ENCODE results near the gene SPATA9.

The SPATA9 gene

DNA sequence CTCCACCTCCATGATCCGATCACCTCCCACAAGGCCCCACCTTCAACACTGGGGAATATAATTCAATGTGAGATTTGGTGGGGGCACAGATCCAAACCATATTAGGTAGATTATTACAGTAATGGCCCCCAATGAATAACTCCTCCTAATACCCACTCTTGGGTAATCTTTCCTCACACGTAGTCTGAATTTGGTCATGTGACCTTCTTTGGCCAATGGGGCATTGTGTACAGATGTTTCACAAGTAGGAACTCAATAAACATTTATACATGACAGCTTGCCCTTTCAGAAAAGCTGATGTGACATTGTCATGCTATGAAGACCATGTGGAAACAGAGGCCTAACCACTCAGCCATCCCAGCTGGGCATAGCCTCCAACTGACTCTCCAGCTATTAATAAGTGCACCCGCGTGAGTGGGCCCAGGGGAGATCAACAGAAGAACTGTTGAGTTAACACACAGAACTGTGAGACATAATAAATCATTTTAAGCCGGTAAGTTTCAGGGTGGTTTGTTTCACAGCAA lies 52.3 kb downstream of the SPATA9 start:
- Histone ChIP-seq H3F3A (ENCODE audit: control insufficient read depth, insufficient read depth) (no peaks in the 10 kb centered on the region), H3K79me2 (ENCODE audit: control insufficient read depth, low read length) (no peaks in the 10 kb centered on the region), H3K9me2 (replicated peaks; ENCODE audit: control insufficient read depth, low read length) (no peaks in the 10 kb centered on the region), H3K27ac (ENCODE audit: low read depth, low read length) (no peak overlapping the region), H3K9me3 (ENCODE audit: control insufficient read depth, insufficient read depth, low read length) (no peaks in the 10 kb centered on the region), H3K4me3 (ENCODE audit: low read length) (no peak overlapping the region), H3K36me3 (ENCODE audit: control insufficient read depth, low read length) (no peaks in the 10 kb centered on the region), H3K4me2 (ENCODE audit: low read length) (no peak overlapping the region), H3K27me3 (ENCODE audit: control insufficient read depth, low read length) (no peaks in the 10 kb centered on the region), H4K20me1 (ENCODE audit: control insufficient read depth, insufficient read depth, low read depth, low read length) (no peaks in the 10 kb centered on the region), H3K4me1 (ENCODE audit: control insufficient read depth, low read length) (peaks cover 8% of the 10 kb centered on the region)
- TF ChIP-seq EZH2phosphoT487 (IDR thresholded peaks at IDR 0.05; ENCODE audit: borderline replicate concordance, low read length): no peak
- TF ChIP-seq, protein P1, sequence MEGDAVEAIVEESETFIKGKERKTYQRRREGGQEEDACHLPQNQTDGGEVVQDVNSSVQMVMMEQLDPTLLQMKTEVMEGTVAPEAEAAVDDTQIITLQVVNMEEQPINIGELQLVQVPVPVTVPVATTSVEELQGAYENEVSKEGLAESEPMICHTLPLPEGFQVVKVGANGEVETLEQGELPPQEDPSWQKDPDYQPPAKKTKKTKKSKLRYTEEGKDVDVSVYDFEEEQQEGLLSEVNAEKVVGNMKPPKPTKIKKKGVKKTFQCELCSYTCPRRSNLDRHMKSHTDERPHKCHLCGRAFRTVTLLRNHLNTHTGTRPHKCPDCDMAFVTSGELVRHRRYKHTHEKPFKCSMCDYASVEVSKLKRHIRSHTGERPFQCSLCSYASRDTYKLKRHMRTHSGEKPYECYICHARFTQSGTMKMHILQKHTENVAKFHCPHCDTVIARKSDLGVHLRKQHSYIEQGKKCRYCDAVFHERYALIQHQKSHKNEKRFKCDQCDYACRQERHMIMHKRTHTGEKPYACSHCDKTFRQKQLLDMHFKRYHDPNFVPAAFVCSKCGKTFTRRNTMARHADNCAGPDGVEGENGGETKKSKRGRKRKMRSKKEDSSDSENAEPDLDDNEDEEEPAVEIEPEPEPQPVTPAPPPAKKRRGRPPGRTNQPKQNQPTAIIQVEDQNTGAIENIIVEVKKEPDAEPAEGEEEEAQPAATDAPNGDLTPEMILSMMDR (IDR thresholded peaks at IDR 0.05; ENCODE audit: low read depth, low read length, poor library complexity, severe bottlenecking): no peak

DNA sequence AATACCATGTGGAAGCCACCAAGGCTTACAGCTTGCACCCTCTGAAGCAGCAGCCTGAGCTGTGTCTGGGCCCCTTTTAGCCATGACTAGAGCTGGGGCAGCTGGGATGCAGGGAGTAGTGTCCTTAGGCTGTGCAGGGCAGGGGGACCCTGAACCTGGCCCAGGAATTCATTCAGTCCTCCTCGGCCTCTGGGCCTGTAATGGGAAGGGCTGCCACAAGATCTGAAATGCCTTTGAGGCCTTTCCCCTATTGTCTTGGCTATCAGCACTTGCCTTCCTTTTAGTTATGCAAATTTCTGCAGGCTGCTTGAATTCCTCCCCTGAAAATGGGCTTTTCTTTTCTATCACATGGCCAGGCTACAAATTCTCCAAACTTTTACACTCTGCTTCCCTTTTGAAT lies 53.9 kb downstream of the SPATA9 start:
- no peaks in the 10 kb centered on the region for H3K9me3 ChIP-seq (ENCODE audit: control insufficient read depth, insufficient read depth, low read length)
- no peaks in the 10 kb centered on the region for H3K36me3 ChIP-seq (ENCODE audit: control insufficient read depth, low read length)
- H3K27me3 ChIP-seq (ENCODE audit: control insufficient read depth, low read length): no peaks in the 10 kb centered on the region
- no peak overlapping the region for H3K4me2 ChIP-seq (ENCODE audit: low read length)
- no peak overlapping the region for H3K4me3 ChIP-seq (ENCODE audit: low read length)
- no peaks in the 10 kb centered on the region for H4K20me1 ChIP-seq (ENCODE audit: control insufficient read depth, insufficient read depth, low read depth, low read length)
- H3F3A ChIP-seq (ENCODE audit: control insufficient read depth, insufficient read depth): no peaks in the 10 kb centered on the region
- H3K27ac ChIP-seq (ENCODE audit: low read depth, low read length): no peak overlapping the region
- no peaks in the 10 kb centered on the region for H3K9me2 ChIP-seq (replicated peaks; ENCODE audit: control insufficient read depth, low read length)
- TF ChIP-seq, protein P1 (IDR thresholded peaks at IDR 0.05; ENCODE audit: low read depth, low read length, poor library complexity, severe bottlenecking): no peak
- TF ChIP-seq EZH2phosphoT487 (IDR thresholded peaks at IDR 0.05; ENCODE audit: borderline replicate concordance, low read length): no peak
- H3K79me2 ChIP-seq (ENCODE audit: control insufficient read depth, low read length): no peaks in the 10 kb centered on the region
- peaks cover 8% of the 10 kb centered on the region for H3K4me1 ChIP-seq (ENCODE audit: control insufficient read depth, low read length)

DNA sequence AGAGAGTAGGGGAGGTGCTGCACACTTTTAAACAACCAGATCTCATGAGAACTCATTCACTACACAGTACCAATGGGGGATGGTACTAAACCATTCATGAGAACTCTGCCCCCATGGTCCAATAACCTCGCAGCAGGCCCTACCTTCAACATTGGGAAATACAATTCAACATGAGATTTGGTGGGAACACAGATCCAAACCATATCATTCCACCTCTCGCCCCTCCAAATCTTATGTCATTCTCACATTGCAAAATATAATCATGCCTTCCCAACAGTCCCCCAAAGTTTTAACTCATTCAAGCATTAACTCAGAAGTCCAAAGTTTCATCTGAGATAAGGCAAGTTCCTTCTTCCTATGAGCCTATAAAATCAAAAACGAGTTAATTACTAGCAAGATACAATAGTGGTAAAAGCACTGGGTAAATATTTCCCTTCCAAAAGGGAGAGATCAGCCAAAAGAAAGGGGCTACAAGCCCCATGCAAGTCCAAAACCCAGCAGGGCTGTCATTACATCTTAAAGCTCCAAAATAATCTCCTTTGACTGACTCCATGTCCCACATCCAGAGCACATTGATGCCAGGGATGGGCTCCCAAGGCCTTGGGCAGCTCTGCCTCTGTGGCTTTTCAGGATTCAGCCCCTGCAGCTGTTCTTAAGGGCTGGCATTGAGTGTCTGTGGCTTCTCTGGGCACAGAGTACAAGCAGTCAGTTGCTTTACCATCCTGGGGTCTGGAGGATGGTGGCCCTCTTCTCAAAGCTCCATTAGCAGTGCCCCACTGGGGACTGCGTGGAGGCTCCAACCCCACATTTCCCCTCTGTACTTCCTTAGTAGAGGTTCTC lies 54.6 kb downstream of the SPATA9 start:
- H3K4me2 ChIP-seq (ENCODE audit: low read length): no peak overlapping the region
- H3K9me2 ChIP-seq (replicated peaks; ENCODE audit: control insufficient read depth, low read length): no peaks in the 10 kb centered on the region

More for the DNA sequence above, 54.6 kb downstream of the SPATA9 start:
- Histone ChIP-seq H4K20me1 (ENCODE audit: control insufficient read depth, insufficient read depth, low read depth, low read length) (no peaks in the 10 kb centered on the region), H3K79me2 (ENCODE audit: control insufficient read depth, low read length) (no peaks in the 10 kb centered on the region), H3K27ac (ENCODE audit: low read depth, low read length) (no peak overlapping the region), H3K9me3 (ENCODE audit: control insufficient read depth, insufficient read depth, low read length) (no peaks in the 10 kb centered on the region), H3K4me1 (ENCODE audit: control insufficient read depth, low read length) (peaks cover 8% of the 10 kb centered on the region), H3K36me3 (ENCODE audit: control insufficient read depth, low read length) (no peaks in the 10 kb centered on the region), H3K27me3 (ENCODE audit: control insufficient read depth, low read length) (no peaks in the 10 kb centered on the region), H3K4me3 (ENCODE audit: low read length) (no peak overlapping the region), H3F3A (ENCODE audit: control insufficient read depth, insufficient read depth) (no peaks in the 10 kb centered on the region)
- TF ChIP-seq, protein P1 (IDR thresholded peaks at IDR 0.05; ENCODE audit: low read depth, low read length, poor library complexity, severe bottlenecking): no peak
- TF ChIP-seq EZH2phosphoT487 (IDR thresholded peaks at IDR 0.05; ENCODE audit: borderline replicate concordance, low read length): no peak
